IMR-90 (cell line): ENCODE results near the gene PHF21B. TPM values are rescaled to one million over a fixed set of nuclear protein-coding genes. Genes with fewer than 3 reads are reported as not detected.

ENCODE experiments used
- ATAC-seq: fragments of 200-7000 bp; cut with Tn5 transposase; 2 replicates; pipeline ENCODE4 v1.9.1; 2020; ENCODE audit warnings: low read depth, mild to moderate bottlenecking, moderate library complexity
- BruUV-seq: library from RNA; stranded (reverse); fragments of 400-500 nt; replicated peaks from 2 replicates; lab custom pipeline; 2021; lab: Mats Ljungman, UMichigan
- CTCF ChIA-PET: fragments of 300-600 bp; formaldehyde crosslinking; extraction: SDS; loops from one replicate; lab custom pipeline; 2021; ENCODE audit warnings: antibody characterized with exemption; lab: Yijun Ruan, JAX
- POLR2A ChIA-PET: fragments of 300-600 bp; sonication (Branson Sonifier 250); formaldehyde crosslinking; loops from one replicate; lab custom pipeline; 2022; ENCODE audit warnings: antibody characterized with exemption; ENCODE audit not compliant: unreplicated experiment; lab: Charles Lee
- DNase-seq: peaks from one replicate; pipeline ENCODE4 v3.0.0; 2013
- H2AFZ ChIP-seq: replicated peaks from 2 replicates; pipeline ENCODE3; 2013; ENCODE audit warnings: low read length, mild to moderate bottlenecking; ENCODE audit not compliant: poor library complexity
- H2AK5ac ChIP-seq: 2 replicates; pipeline ENCODE4 v1.6.1; 2013; ENCODE audit warnings: low read depth, low read length, inconsistent platforms
- H2AK9ac ChIP-seq: replicated peaks from 2 replicates; pipeline ENCODE3; 2013; ENCODE audit warnings: mild to moderate bottlenecking, low read depth, low read length, moderate library complexity; ENCODE audit not compliant: poor library complexity
- H2BK120ac ChIP-seq: 2 replicates; pipeline ENCODE4 v1.6.1; 2013; ENCODE audit warnings: low read depth, low read length, inconsistent platforms
- H2BK15ac ChIP-seq: 3 replicates; pipeline ENCODE4 v1.6.1; 2013; ENCODE audit warnings: low read depth, low read length, inconsistent platforms
- H2BK20ac ChIP-seq: 2 replicates; pipeline ENCODE4 v1.6.1; 2013; ENCODE audit warnings: low read depth, mild to moderate bottlenecking, inconsistent platforms, low read length, moderate library complexity
- H2BK5ac ChIP-seq: 2 replicates; pipeline ENCODE4 v1.6.1; 2013; ENCODE audit warnings: mild to moderate bottlenecking, low read depth, low read length, inconsistent platforms; ENCODE audit not compliant: poor library complexity, severe bottlenecking
- H3K14ac ChIP-seq: replicated peaks from 2 replicates; pipeline ENCODE4 v1.6.1; 2013; ENCODE audit warnings: low read depth, low read length, inconsistent platforms
- H3K18ac ChIP-seq: 2 replicates; pipeline ENCODE4 v1.6.1; 2013; ENCODE audit warnings: low read depth, low read length, control low read depth
- H3K23ac ChIP-seq: 2 replicates; pipeline ENCODE4 v1.6.1; 2013; ENCODE audit warnings: low read depth, low read length, inconsistent platforms
- H3K27ac ChIP-seq: 2 replicates; pipeline ENCODE4 v1.5.1; 2013; ENCODE audit warnings: mild to moderate bottlenecking, control low read depth, low read length; ENCODE audit not compliant: insufficient read depth
- H3K27me3 ChIP-seq: 2 replicates; pipeline ENCODE4 v1.6.1; 2013; ENCODE audit warnings: low read length; ENCODE audit not compliant: control insufficient read depth, insufficient read depth
- H3K36me3 ChIP-seq: 2 replicates; pipeline ENCODE4 v1.6.1; 2013; ENCODE audit warnings: low read length, mixed read lengths; ENCODE audit not compliant: control insufficient read depth, insufficient read depth
- H3K4ac ChIP-seq: 2 replicates; pipeline ENCODE4 v1.6.1; 2013; ENCODE audit warnings: low read depth, low read length, inconsistent platforms
- H3K4me1 ChIP-seq: 2 replicates; pipeline ENCODE4 v1.6.1; 2013; ENCODE audit warnings: low read length, mixed read lengths; ENCODE audit not compliant: control insufficient read depth, insufficient read depth
- H3K4me2 ChIP-seq: 2 replicates; pipeline ENCODE4 v1.6.1; 2013; ENCODE audit warnings: low read depth, mild to moderate bottlenecking, control low read depth, low read length, moderate library complexity
- H3K4me3 ChIP-seq: 2 replicates; pipeline ENCODE4 v1.5.1; 2013; ENCODE audit warnings: low read depth, mild to moderate bottlenecking, control low read depth, low read length, moderate library complexity; ENCODE audit not compliant: insufficient read depth
- H3K56ac ChIP-seq: 2 replicates; pipeline ENCODE4 v1.6.1; 2013; ENCODE audit warnings: low read length, inconsistent platforms; ENCODE audit not compliant: insufficient read depth; ENCODE audit errors: extremely low read depth
- H3K79me1 ChIP-seq, 2 experiments: 2 replicates each; pipeline ENCODE4 v1.6.1; 2013; ENCODE audit warnings: low read length in 2 of 2, inconsistent platforms in 1 of 2, low read depth in 1 of 2
- H3K9ac ChIP-seq: 2 replicates; pipeline ENCODE4 v1.6.1; 2013; ENCODE audit warnings: low read depth, low read length, control low read depth
- H3K9me1 ChIP-seq: 2 replicates; pipeline ENCODE4 v1.6.1; 2013; ENCODE audit warnings: low read length, inconsistent platforms; ENCODE audit not compliant: insufficient read depth
- H3K9me3 ChIP-seq: 2 replicates; pipeline ENCODE4 v1.6.1; 2013; ENCODE audit warnings: low read length; ENCODE audit not compliant: control insufficient read depth, insufficient read depth
- H4K20me1 ChIP-seq: 2 replicates; pipeline ENCODE4 v1.6.1; 2013; ENCODE audit warnings: low read length, inconsistent platforms; ENCODE audit not compliant: insufficient read depth
- H4K5ac ChIP-seq: 2 replicates; pipeline ENCODE4 v1.6.1; 2013; ENCODE audit warnings: mild to moderate bottlenecking, low read depth, low read length, control low read depth
- H4K8ac ChIP-seq, 2 experiments: 2 replicates each; pipeline ENCODE4 v1.6.1; 2013; ENCODE audit warnings: low read depth in 2 of 2, low read length in 2 of 2, control low read depth in 1 of 2, inconsistent platforms in 1 of 2
- H4K91ac ChIP-seq: 2 replicates; pipeline ENCODE4 v1.6.1; 2013; ENCODE audit warnings: low read depth, low read length, inconsistent platforms; ENCODE audit not compliant: insufficient read depth
- CEBPB ChIP-seq: IDR thresholded peaks from 2 replicates; pipeline ENCODE4 v1.6.1; 2012; ENCODE audit warnings: low read depth, low read length, improper control_type of control experiment
- CHD1 ChIP-seq: IDR thresholded peaks from 2 replicates; pipeline ENCODE4 v1.6.1; 2012; ENCODE audit warnings: low read depth, low read length, improper control_type of control experiment
- ELK1 ChIP-seq: fragments of 150-350 bp; IDR thresholded peaks from 2 replicates; pipeline ENCODE4 v1.6.1; 2016; ENCODE audit warnings: low read depth, mild to moderate bottlenecking, low read length, moderate library complexity, borderline replicate concordance
- POLR2A ChIP-seq: IDR thresholded peaks from 2 replicates; pipeline ENCODE4 v1.6.1; 2012; ENCODE audit warnings: mild to moderate bottlenecking, low read depth, low read length
- RAD21 ChIP-seq: IDR thresholded peaks from 2 replicates; pipeline ENCODE4 v1.6.1; 2012; ENCODE audit warnings: low read length, improper control_type of control experiment
- RCOR1 ChIP-seq: IDR thresholded peaks from 2 replicates; pipeline ENCODE4 v1.6.1; 2012; ENCODE audit warnings: mild to moderate bottlenecking, low read length, improper control_type of control experiment; ENCODE audit not compliant: insufficient replicate concordance
- SMC3 ChIP-seq: fragments of 150-350 bp; IDR thresholded peaks from 2 replicates; pipeline ENCODE4 v1.6.1; 2016; ENCODE audit warnings: low read depth, mild to moderate bottlenecking, antibody characterized with exemption, low read length, moderate library complexity
- WGBS, 2 experiments: methylation state at CpG; one replicate each; pipeline versions ENCODE4 v1.1.5 to v1.1.7; 2013; ENCODE audit warnings: missing lambda C conversion rate in 2 of 2; ENCODE audit not compliant: insufficient read length in 1 of 2; ENCODE audit errors: extremely low coverage in 2 of 2; 5-methylcytosine and 5-hydroxymethylcytosine counted together
- dilution Hi-C: fragments of 300-500 bp; cut with HindIII; formaldehyde crosslinking; loops from one replicate; pipeline ENCODE4 v1.14.3; 2018; ENCODE audit warnings: low sequenced_read_pairs; ENCODE audit not compliant: unreplicated experiment
- in situ Hi-C: fragments of 300-500 bp; cut with MboI; formaldehyde crosslinking; loops from 3 replicates; pipeline ENCODE4 v1.14.3; 2019; ENCODE audit warnings: low sequenced_read_pairs, inconsistent platforms, mixed read lengths
- intact Hi-C: fragments of 100-400 bp; cut with micrococcal nuclease; formaldehyde crosslinking; loops from 2 replicates; pipeline ENCODE4 v1.10.0; 2022
- polyA plus RNA-seq, 3 experiments: library from polyadenylated mRNA; depleted of rRNA; stranded (reverse); fragments of >200 nt; gene quantifications; 2 replicates each; pipeline ENCODE4 v1.2.3, GENCODE V29; 2012; ENCODE audit warnings: low replicate concordance in 1 of 3
- total RNA-seq: library from RNA; depleted of rRNA; stranded (reverse); fragments of >200 nt; gene quantifications from 2 replicates; pipeline ENCODE4 v1.2.3, GENCODE V29; 2012

The PHF21B gene
- total and polyA plus RNA-seq, 2 of the 4 experiments (the other 2 are of a cell fraction): 0.02 TPM; not detected in 1

- ChIA-PET CTCF (no interaction called here), POLR2A (no interaction called here)
- Histone ChIP-seq H3K14ac (no peak overlapping the region), H3K23ac (no peak overlapping the region), H3K4me2 (no peak overlapping the region), H3K79me1 (no peaks in the 10 kb centered on the region), H2BK20ac (no peak overlapping the region), H3K27me3 (peaks cover 10% of the 10 kb centered on the region; the same call in 1 of the 2 replicates), H3K36me3 (no peaks in the 10 kb centered on the region), H2AK9ac (no peak overlapping the region), H3K18ac (no peak overlapping the region), H3K56ac (no peak overlapping the region), H2AFZ (no peak overlapping the region), H2BK5ac (no peak overlapping the region), H3K27ac (no peak overlapping the region), H3K4me3 (no peak overlapping the region), H3K4ac (no peak overlapping the region), H3K9ac (no peak overlapping the region), H2BK120ac (no peak overlapping the region), H4K91ac (no peak overlapping the region), H3K9me1 (no peaks in the 10 kb centered on the region), H2BK15ac (no peak overlapping the region), H2AK5ac (no peak overlapping the region), H3K9me3 (no peaks in the 10 kb centered on the region), H4K8ac (no peak overlapping the region), H3K4me1 (no peaks in the 10 kb centered on the region), H4K20me1 (no peaks in the 10 kb centered on the region), H4K5ac (no peak overlapping the region)
- WGBS, 2 experiments: 81% methylated on average over 15 of the region's 32 CpGs; no CpG with 5 or more reads in 1 of the 2 experiments
- dilution Hi-C loops: no loop called here
- BruUV-seq: no TSS peak
- in situ Hi-C loops: no loop called here
- intact Hi-C loops: no loop called here
- DNase-seq: no peak
- TF ChIP-seq CHD1 (no peak), SMC3 (no peak), RAD21 (no peak), ELK1 (no peak), RCOR1 (no peak), CEBPB (no peak), POLR2A (no peak)
- ATAC-seq: no peak
Measured at GRCh38 chr22:44926491-44927415, 83.1 kb downstream of the PHF21B start.
